GM21515 (cell line): ENCODE measurements around the gene ARHGEF17.
"Not testable (repeated sequence)": the region's sequence is repeated elsewhere in the genome, so short reads cannot be mapped to it uniquely, and the experiment has no call there.

Experiments
- ATAC-seq: cut with Tn5 transposase; IDR thresholded peaks from one replicate; pipeline ENCODE4 v1.9.1; 2021; ENCODE audit not compliant: unreplicated experiment

Gene ARHGEF17

DNA sequence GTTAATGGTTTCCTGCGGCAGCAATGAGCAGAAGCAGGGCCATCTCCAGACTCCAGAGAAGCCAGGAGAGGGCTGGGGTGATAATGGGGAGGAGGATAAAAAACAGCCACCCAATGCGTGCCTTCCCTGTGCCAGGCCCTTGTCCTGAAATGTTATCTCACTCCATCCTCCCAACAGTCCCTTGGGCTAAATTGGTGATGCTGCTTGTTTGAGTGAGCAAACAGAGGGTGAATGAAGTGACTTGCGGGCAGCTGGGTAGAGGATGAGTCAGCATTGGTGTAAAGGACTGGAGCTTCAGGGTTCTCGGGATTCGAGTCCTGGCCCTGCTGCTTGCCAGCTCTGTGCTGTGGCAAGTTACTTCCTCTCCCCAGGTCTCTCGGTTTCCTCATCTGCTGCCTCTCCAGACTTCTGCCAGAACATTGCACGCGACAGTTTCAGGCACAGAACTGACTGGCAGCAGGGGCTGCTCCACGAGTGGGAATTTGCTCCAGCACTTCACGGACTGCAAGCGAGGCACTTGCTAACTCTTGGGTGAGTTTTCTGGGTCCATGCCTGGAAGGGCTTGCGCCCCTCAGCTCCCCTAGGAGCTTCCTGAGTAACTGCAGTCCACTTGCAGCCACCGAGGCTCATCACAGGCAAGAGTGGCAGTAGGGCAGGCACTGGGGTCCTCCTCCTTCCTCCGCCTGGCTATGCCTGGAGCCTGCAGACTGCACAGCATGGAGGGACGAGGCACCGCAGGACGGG lies 36.0 kb upstream of the ARHGEF17 start, which contains the start of gene P2RY6:
Gene P2RY6 (plus strand): TSS at position 403 of the 744 bp plus-strand sequence. CDS start 24,181 bp downstream, outside the sequence.
- ATAC-seq = no peak

- no peak for ATAC-seq
Measured at GRCh38 chr11:73272680-73273038, 35.4 kb upstream of the ARHGEF17 start.

DNA sequence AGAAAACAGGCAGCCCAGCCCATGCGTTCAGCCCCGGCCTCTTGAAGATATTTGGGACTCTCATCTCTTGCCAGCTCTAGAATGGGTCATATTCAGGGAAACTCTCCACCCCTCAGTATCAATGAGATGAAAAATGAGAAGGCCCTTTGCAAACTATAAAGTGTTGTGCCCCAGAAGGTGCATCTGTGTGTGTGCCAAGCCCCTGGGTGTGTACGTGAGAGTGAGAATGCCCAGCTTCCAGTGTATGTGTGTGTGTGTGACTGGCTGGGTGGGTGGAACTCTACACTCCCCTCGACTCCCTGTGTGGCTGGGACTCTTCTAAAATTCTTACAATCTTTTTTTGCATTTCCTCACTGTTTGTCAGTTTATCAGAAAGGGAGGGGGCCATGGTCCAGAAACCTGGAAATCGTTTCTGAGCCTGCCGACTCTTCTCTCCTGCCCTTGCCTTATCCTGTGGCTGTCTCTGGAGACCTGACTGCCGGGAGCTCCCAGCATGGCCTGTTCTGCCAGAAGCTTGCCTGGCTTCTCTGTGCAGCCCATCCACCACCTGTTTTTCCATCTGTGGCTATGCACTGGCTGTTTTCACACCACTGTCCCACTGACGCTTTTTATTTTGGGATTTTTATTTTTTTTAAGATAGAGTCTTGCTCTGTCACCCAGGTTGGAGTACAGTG lies 34.7 kb upstream of the ARHGEF17 start:
- no peak for ATAC-seq

- not testable (repeated sequence) for ATAC-seq
Measured at GRCh38 chr11:73274191-73274590, 33.9 kb upstream of the ARHGEF17 start.

DNA sequence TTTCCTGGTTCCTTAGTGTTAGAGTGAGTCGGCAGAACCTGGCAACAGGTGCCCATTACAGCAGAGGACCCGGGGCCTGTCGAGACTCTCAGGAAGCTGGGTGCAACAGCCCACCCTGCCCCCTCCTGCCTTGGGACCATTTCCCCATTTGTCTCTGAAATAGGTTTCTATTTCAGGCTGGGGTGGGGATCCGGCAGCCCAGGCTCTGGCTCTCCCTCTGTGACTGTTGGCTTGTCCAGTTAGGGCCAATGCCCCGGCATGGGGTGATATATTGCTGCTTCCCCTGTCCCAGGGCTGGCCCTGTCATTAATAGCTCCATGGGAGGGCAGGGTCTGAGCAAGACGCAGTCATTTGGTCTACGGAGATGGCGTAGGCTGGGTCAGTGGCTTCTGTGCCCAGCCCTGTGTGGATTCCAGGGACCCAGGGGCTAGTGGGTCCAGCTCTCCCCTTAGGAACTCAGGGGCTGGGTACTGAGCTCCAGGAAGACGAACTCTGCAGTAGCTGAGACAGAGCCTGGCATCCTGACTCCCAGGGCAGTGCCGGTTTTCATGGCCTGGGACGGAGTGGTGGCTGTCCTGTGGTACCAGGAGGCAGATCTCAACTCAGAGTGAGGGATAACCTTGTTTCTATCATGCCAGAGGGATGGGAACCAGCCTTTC lies 33.2 kb upstream of the ARHGEF17 start:
- ATAC-seq = no peak

DNA sequence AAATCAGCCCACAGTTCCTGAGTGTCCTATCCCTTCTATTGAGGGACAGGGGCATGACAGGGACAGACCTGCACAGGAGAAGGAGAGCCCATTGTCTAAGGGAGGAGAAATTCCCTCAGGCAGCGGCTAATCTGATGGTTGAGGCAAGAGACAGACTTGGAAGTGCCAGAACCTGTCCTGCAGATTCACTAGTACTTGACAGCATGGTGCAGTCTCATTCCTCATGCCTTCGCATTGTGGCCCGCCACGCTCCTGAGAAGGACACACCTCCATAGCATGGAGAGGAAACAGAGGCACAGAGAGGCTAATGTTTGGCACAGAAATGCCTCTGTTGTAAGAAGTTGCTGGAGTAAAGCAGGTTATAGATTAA lies 32.7 kb upstream of the ARHGEF17 start:
- ATAC-seq = no peak

DNA sequence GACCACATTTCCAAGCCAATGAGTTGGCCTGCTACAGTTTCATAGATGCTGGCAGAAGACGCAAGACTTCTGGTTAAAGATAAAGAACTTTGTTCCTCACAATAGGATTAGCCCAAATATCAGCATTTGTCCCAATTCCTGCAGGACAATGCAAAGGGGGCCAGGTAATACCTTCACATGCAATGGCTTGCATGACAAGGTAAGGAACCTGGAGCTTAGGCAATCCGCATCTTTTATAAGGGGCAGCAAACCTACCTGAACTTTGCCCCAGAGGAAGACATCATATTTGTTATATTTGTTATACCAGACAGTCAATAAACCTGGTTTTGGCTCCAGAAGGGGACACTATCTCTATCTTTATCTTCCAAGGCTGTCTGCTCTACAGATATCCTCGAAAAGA lies 30.6 kb upstream of the ARHGEF17 start:
- no peak for ATAC-seq

DNA sequence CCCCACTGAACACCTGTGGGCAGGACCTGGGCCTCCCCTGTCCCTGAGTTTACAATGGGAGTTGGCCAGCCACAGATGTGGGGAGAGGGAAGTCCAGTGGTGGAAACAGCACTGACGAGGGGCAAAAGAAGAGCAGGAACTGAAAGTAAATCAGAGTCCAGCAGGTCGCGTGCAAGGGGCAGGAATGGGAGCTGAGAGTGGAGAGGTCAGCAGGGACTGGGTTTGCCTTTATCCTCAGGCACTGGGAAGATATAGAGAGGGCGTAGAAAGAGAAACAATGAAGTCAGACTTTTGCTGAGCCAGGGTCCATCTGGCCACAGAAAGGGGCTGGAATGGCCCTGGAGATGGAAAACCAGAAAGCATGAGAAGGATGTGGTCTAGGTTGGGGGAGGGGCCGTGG lies 27.4 kb upstream of the ARHGEF17 start:
- no peak for ATAC-seq

- ATAC-seq = no peak
Measured at GRCh38 chr11:73281201-73281741, 26.8 kb upstream of the ARHGEF17 start.

- no peak for ATAC-seq
Measured at GRCh38 chr11:73281796-73282660, 26.0 kb upstream of the ARHGEF17 start.

GRCh38 chr11:73283276-73284000 lies 24.6 kb upstream of the ARHGEF17 start:
- no peak for ATAC-seq

- ATAC-seq = no peak
Measured at GRCh38 chr11:73284106-73284505, 24.0 kb upstream of the ARHGEF17 start.

GRCh38 chr11:73285721-73286120 lies 22.4 kb upstream of the ARHGEF17 start:
- ATAC-seq = no peak

DNA sequence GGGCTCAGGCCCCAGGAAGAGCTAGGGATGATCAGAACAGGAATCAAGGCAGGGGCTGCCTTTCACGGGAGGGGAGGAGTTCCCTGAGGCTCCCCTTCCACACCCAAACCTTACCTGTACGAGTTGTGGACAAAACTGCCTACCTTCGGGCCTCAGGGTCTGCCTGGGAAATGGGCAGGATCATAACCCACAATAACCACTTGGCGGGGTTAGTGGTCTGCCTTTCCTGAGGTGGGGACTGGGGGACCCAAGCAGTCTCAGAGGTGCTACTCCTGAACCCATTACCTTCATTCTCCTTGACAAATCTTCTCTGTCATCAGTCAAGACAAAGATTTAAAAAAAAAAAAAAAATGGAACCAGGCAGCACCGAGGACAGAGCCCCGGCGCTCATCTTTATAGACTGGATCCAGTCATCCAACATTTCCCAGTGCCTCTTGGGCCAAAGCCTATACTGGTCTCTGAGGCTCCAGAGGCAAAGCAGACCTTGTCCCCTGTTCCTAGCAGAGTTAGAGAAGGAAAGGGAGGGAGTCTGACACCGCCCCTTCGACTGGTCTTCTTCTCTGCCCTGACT lies 21.8 kb upstream of the ARHGEF17 start:
- ATAC-seq = no peak

- no peak for ATAC-seq
Measured at GRCh38 chr11:73287400-73288101, 20.5 kb upstream of the ARHGEF17 start.

DNA sequence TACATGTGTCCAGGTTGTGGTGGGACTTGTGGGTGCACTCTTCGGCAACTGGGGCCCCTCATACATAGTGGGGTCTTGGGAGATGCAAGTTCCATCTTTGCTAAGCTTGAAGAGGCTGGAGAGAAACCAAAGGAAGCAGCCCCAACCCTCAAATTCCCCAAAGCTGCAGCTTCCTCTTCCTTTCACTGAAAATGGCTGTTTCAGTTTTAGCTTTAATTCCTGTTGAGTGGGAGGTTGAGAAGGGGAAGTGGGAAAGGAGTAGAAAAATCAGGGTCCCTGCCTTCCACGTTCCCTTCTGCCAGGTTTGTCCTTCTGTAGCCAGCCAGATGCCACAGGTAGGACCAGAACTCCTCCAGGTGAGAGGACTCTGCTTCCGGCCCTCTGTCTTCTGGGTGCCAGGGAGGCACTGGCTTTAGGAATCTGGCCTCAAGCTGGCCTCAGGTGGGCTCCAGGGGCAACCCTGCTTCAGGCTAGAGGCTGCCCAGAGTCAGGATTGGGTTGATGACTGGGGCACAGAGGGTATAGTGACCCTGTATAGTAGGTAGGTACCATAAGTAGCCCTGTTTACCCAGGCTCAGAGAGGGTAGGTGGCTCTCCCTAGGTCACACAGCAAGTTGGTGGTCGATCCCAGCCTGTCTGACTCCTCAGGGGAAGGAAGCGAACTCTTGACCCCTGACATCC lies 19.7 kb upstream of the ARHGEF17 start:
- ATAC-seq = no peak

- ATAC-seq = no peak
Measured at GRCh38 chr11:73288873-73289707, 19.0 kb upstream of the ARHGEF17 start.

GRCh38 chr11:73290536-73290935 lies 17.5 kb upstream of the ARHGEF17 start:
- ATAC-seq = no peak
